ENCODE results near the gene PLXNA4. TPM values are rescaled to one million over a fixed set of nuclear protein-coding genes. Genes with fewer than 3 reads are reported as not detected.

PLXNA4 gene
- total and polyA plus RNA-seq, 10 donors = 0.15 to 14.7 (median 8.7) TPM

DNA sequence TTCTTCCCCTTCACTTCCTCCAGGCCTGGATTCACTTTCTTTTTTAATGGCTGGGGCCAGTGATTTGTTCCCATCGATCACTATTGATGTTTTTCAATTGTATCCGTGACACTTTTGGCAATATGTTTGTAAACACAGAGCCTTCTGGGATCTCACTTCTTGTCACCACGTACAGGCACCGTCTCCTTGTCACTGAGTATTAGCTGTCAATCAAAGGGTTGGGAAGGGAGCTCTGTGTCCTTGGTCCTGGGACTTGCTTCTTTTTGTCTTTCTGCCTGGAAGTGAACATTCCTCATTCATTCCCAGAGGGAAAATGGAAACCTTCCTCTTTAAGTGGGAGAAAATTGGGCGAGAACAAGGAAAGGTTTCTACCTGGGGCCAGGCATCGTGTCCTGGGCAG lies 157.4 kb downstream of the PLXNA4 start:
- Histone ChIP-seq H3K4me1 (peaks cover 0 to 15% (median 0%) of the 10 kb centered on the region in 6 donors), H3K27ac (peak overlapping the region in 2 of 8 donors; percentile 27 to 34), H3K36me3 (no peaks in the 10 kb centered on the region), H3K4me3 (no peak overlapping the region), H3K27me3 (replicated peaks in 1 of 7) (no peaks in the 10 kb centered on the region), H3K9me3 (no peaks in the 10 kb centered on the region)
- intact Hi-C loops (cut with DNase I; ENCODE audit: low total_unique reads) = no loop called here
- no peak for TF ChIP-seq POLR2A (IDR thresholded peaks at IDR 0.05)
- TF ChIP-seq, protein P1, sequence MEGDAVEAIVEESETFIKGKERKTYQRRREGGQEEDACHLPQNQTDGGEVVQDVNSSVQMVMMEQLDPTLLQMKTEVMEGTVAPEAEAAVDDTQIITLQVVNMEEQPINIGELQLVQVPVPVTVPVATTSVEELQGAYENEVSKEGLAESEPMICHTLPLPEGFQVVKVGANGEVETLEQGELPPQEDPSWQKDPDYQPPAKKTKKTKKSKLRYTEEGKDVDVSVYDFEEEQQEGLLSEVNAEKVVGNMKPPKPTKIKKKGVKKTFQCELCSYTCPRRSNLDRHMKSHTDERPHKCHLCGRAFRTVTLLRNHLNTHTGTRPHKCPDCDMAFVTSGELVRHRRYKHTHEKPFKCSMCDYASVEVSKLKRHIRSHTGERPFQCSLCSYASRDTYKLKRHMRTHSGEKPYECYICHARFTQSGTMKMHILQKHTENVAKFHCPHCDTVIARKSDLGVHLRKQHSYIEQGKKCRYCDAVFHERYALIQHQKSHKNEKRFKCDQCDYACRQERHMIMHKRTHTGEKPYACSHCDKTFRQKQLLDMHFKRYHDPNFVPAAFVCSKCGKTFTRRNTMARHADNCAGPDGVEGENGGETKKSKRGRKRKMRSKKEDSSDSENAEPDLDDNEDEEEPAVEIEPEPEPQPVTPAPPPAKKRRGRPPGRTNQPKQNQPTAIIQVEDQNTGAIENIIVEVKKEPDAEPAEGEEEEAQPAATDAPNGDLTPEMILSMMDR (IDR thresholded peaks at IDR 0.05 in 8 of 11, conservative IDR thresholded peaks at IDR 0.05 in 3 of 11) = no peak
- TF ChIP-seq POLR2AphosphoS5 (IDR thresholded peaks at IDR 0.05) = no peak
- DNase-seq = no peak
- WGBS, 5 donors = 67 to 85% (median 75%) methylated on average over 6 of the region's 6 CpGs

DNA sequence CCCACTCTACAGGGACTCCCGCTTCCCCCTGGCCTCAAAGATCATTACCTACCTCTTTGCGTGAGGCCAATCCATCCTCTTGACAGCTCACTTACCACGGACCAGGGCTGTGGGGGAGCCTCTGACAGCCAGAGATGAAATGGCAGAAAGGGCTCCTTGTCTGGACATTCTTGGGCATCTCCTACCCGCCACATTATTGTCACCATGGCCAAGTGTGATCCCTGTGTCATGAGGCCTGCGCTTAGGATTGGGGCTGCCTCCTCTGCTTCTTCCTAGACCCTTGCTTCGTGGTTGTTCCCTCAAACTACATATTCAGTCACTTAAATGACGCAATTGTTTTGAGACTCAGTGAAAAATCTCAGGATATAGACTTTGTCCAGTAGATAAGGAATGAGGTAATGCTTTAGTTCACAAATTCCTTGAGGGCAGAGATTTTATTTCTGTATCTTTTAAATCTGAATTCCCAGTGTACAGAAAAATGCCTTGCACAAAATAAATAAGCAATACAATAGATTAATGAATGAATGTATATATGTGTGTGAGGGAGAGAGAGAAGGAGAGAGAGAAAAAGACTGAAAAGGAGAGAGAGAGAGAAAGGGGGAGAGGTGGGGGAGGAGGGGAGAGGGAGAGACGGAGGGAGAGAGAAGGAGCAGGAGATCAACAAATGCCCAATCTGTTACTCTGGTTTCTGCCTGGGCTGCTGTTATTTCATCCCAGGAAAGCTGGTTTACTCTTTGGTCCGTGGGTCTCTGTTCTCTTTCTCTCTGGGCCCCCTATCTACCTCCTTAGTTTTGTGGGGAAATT lies 159.0 kb downstream of the PLXNA4 start:
- Histone ChIP-seq H3K36me3 (no peaks in the 10 kb centered on the region), H3K27ac (no peak overlapping the region), H3K4me1 (peaks cover 0 to 14% (median 0%) of the 10 kb centered on the region in 6 donors), H3K9me3 (no peaks in the 10 kb centered on the region), H3K27me3 (replicated peaks in 1 of 7) (no peaks in the 10 kb centered on the region), H3K4me3 (no peak overlapping the region)
- peak; percentile 24 for DNase-seq
- TF ChIP-seq POLR2AphosphoS5 (IDR thresholded peaks at IDR 0.05) (no peak), POLR2A (IDR thresholded peaks at IDR 0.05) (no peak)
- TF ChIP-seq, protein P1 (IDR thresholded peaks at IDR 0.05 in 8 of 11, conservative IDR thresholded peaks at IDR 0.05 in 3 of 11) = no peak
- 74 to 84% (median 81%) methylated on average over 9 of the region's 9 CpGs for WGBS, 5 donors
- intact Hi-C loops (cut with DNase I; ENCODE audit: low total_unique reads) = no loop called here

DNA sequence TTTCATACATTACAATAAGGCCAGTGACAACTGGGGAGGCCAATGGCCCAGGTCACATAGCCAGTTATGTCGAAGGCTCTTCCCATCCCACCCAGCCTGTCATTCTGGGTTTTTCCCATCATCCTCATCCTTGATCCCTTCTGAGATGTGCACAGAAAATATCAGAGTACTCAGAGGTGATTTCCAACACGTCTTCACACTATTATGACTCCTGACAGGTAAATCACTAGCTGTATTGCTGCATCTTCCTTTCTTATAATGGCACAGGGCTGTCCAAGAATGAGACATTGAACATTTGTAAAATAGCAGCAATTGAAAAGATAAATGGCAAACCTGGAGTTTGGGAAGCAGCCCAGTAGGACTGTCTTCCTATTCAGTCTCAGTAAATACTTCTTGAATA lies 159.9 kb downstream of the PLXNA4 start:
- intact Hi-C loops (cut with DNase I; ENCODE audit: low total_unique reads) = no loop called here
- Histone ChIP-seq H3K4me1 (peaks cover 0 to 14% (median 0%) of the 10 kb centered on the region in 6 donors), H3K36me3 (no peaks in the 10 kb centered on the region), H3K9me3 (no peaks in the 10 kb centered on the region), H3K27me3 (replicated peaks in 1 of 7) (no peaks in the 10 kb centered on the region), H3K4me3 (no peak overlapping the region), H3K27ac (no peak overlapping the region)
- WGBS, 5 donors = 74 to 91% (median 81%) methylated on average over 2 of the region's 2 CpGs
- no peak for DNase-seq
- TF ChIP-seq POLR2AphosphoS5 (IDR thresholded peaks at IDR 0.05) = no peak
- TF ChIP-seq, protein P1 (IDR thresholded peaks at IDR 0.05 in 8 of 11, conservative IDR thresholded peaks at IDR 0.05 in 3 of 11) = no peak
- TF ChIP-seq POLR2A (IDR thresholded peaks at IDR 0.05) = no peak

DNA sequence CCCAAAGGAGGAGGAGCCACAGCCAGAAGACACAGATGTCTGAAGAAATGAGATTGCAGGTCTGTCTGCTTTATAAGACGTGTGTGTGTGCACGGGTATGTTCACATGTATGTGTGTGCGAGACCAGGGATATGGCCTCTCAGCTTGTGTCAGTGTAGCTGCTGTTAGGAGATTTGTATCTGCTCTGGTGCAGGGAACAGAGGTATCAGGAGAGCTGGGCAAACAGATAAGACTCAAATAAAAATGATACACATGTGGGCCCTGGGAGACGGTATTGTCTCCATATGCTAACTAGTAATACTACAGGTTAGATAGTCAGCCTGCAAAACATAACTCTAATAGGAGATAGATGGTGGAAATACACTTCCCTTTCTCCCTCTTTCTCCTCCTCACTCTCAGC lies 161.0 kb downstream of the PLXNA4 start:
- intact Hi-C loops (cut with DNase I; ENCODE audit: low total_unique reads) = no loop called here
- no peak overlapping the region for H3K27ac ChIP-seq
- TF ChIP-seq POLR2A (IDR thresholded peaks at IDR 0.05) = no peak
- TF ChIP-seq POLR2AphosphoS5 (IDR thresholded peaks at IDR 0.05) = no peak
- TF ChIP-seq, protein P1 (IDR thresholded peaks at IDR 0.05 in 8 of 11, conservative IDR thresholded peaks at IDR 0.05 in 3 of 11) = no peak
- no peak for DNase-seq
- H3K4me3 ChIP-seq = no peak overlapping the region
- H3K9me3 ChIP-seq = no peaks in the 10 kb centered on the region
- peaks cover 0 to 13% (median 1%) of the 10 kb centered on the region in 6 donors for H3K4me1 ChIP-seq
- peaks cover 0 to 5% (median 0%) of the 10 kb centered on the region in 7 donors for H3K27me3 ChIP-seq (replicated peaks in 1 of 7)
- 89 to 96% (median 91%) methylated on average over 4 of the region's 4 CpGs for WGBS, 5 donors
- no peaks in the 10 kb centered on the region for H3K36me3 ChIP-seq
